BE2C (cell line): ENCODE data around the gene IDH3G.

Source experiments
- DNase-seq: peaks from one replicate; pipeline ENCODE4 v3.0.0-alpha.2; 2020
- H3K27me3 ChIP-seq: fragments of 250-450 bp; sonication (Bioruptor Pico); 2 replicates; pipeline ENCODE4 v1.5.1; 2020; ENCODE audit warnings: mild to moderate bottlenecking
- H3K36me3 ChIP-seq: fragments of 250-450 bp; sonication (Bioruptor Pico); 2 replicates; pipeline ENCODE4 v1.5.1; 2020; ENCODE audit warnings: mild to moderate bottlenecking
- H3K4me1 ChIP-seq: fragments of 250-450 bp; sonication (Bioruptor Pico); 2 replicates; pipeline ENCODE4 v1.5.1; 2020
- H3K4me3 ChIP-seq: 2 replicates; pipeline ENCODE4 v1.5.1; 2011; ENCODE audit warnings: low read depth, low read length
- H3K9me3 ChIP-seq: fragments of 250-450 bp; sonication (Bioruptor Pico); 2 replicates; pipeline ENCODE4 v1.5.1; 2020
- TF ChIP-seq, protein P1 (sequence below): IDR thresholded peaks from 2 replicates; pipeline ENCODE4 v1.5.1; 2012; ENCODE audit warnings: mild to moderate bottlenecking, low read depth, low read length

The IDH3G gene

DNA sequence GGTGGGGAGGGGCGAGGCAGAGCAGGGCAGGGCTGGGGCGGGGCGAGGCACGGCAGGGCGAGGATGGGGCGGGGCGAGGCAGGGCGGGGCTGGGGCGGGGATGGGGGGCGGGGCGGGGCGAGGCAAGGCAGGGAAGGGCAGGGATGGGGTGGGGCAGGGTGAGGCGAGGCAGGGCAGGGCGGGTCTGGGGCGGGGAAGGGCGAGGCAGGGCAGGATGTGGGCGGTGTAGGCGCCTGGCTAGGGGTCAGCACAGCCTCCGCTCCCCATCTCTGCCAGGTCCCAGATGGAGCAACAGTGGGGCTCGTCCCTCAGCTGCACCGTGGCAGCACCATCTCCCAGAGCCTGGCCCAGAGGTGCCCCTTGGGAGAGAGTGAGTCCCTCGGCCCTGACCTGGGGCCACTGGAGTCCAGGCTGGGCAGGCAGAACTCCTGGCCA, 17.5 kb downstream of the IDH3G start:
- no peak for DNase-seq
- Histone ChIP-seq H3K4me3 (no peak overlapping the region), H3K4me1 (peaks cover 13% of the 10 kb centered on the region), H3K36me3 (no peaks in the 10 kb centered on the region), H3K27me3 (no peaks in the 10 kb centered on the region), H3K9me3 (no peaks in the 10 kb centered on the region)
- TF ChIP-seq, protein P1, sequence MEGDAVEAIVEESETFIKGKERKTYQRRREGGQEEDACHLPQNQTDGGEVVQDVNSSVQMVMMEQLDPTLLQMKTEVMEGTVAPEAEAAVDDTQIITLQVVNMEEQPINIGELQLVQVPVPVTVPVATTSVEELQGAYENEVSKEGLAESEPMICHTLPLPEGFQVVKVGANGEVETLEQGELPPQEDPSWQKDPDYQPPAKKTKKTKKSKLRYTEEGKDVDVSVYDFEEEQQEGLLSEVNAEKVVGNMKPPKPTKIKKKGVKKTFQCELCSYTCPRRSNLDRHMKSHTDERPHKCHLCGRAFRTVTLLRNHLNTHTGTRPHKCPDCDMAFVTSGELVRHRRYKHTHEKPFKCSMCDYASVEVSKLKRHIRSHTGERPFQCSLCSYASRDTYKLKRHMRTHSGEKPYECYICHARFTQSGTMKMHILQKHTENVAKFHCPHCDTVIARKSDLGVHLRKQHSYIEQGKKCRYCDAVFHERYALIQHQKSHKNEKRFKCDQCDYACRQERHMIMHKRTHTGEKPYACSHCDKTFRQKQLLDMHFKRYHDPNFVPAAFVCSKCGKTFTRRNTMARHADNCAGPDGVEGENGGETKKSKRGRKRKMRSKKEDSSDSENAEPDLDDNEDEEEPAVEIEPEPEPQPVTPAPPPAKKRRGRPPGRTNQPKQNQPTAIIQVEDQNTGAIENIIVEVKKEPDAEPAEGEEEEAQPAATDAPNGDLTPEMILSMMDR: no peak

DNA sequence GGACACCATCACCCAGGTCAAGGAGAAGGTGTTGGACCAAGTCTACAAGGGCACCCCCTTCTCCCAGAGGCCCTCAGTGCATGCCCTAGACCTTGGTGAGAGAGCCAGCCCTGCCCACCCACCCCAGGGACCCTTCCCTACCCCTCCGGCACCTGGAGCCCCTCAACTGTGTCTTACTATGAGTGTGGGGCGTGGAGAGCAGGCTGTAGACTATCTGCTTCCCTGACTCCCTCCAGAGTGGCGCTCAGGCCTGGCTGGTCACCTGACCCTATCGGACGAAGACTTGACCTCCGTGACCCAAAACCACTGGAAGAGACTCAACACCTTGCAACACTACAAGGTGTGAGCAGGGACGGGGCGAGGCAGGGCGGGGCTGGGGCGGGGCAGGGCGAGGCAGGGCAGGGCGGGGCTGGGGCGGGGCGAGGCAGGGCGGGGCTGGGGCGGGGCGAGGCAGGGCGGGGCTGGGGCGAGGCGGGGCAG, 18.0 kb downstream of the IDH3G start:
- DNase-seq: no peak
- Histone ChIP-seq H3K27me3 (no peaks in the 10 kb centered on the region), H3K4me1 (peaks cover 10% of the 10 kb centered on the region), H3K9me3 (no peaks in the 10 kb centered on the region), H3K4me3 (no peak overlapping the region), H3K36me3 (no peaks in the 10 kb centered on the region)
- TF ChIP-seq, protein P1: no peak

DNA sequence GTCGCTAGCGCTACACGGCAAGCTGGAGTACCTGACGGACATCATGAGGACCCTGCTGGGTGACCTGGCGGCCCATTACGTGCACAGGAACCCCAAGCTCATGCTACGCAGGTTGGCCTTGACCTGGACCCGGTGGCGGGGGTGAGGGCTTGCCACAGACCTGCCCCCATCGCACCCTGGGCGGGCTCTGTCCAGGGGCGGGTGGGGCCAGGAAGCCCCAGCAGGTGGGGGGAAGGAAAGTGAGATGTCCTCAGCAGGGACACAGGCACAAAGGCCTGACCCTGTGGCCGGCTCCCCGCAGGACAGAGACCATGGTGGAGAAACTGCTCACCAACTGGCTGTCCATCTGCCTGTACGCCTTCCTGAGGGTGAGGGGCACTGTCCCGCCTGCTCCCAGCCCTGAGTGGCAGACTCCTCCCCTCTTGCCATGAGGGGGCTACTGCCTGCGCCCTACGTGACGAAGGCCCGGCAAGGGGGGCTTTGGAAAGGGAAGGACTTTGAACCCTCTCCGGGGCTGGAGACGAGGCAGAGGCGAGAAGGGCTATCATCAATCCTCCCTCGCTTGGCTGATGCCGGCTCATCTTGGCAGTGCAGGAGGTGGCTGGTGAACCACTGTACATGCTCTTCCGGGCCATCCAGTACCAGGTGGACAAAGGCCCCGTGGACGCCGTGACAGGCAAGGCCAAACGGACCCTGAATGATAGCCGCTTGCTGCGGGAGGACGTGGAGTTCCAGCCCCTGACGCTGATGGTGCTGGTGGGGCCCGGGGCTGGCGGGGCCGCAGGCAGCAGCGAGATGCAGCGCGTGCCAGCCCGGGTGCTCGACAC, 18.7 kb downstream of the IDH3G start:
- Histone ChIP-seq H3K27me3 (no peaks in the 10 kb centered on the region), H3K36me3 (no peaks in the 10 kb centered on the region), H3K4me3 (no peak overlapping the region), H3K9me3 (no peaks in the 10 kb centered on the region), H3K4me1 (peaks cover 7% of the 10 kb centered on the region)
- peak; percentile 3 for DNase-seq
- TF ChIP-seq, protein P1: no peak

DNA sequence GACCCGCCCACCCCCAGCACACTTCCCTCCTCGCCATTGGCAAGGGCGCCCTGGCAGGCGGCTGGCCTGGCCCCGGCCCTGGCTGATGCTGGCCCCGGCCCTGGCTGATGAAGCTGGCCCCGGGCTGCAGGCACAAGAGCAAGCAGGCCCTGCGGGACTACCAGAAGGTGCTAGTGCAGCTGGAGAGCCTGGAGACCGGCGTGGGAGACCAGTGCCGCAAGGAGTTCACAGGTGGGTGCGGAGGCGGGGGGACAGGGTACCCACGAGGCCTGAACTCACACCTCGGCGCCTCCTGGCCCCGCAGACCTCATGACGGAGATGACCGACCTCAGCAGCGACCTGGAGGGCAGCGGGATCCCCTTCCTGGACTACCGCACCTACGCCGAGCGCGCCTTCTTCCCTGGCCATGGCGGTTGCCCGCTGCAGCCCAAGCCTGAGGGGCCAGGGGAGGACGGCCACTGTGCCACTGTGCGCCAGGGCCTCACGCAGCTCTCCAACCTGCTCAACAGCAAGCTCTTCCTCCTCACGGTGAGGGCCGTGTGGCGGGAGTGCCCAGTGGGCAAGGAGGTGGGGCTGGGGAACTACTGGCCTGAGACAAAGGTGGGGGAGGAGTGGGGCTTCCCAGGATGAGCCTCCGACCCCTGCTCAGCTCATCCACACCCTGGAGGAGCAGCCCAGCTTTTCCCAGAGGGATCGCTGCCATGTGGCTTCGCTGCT, 19.4 kb downstream of the IDH3G start:
- no peaks in the 10 kb centered on the region for H3K36me3 ChIP-seq

DNA sequence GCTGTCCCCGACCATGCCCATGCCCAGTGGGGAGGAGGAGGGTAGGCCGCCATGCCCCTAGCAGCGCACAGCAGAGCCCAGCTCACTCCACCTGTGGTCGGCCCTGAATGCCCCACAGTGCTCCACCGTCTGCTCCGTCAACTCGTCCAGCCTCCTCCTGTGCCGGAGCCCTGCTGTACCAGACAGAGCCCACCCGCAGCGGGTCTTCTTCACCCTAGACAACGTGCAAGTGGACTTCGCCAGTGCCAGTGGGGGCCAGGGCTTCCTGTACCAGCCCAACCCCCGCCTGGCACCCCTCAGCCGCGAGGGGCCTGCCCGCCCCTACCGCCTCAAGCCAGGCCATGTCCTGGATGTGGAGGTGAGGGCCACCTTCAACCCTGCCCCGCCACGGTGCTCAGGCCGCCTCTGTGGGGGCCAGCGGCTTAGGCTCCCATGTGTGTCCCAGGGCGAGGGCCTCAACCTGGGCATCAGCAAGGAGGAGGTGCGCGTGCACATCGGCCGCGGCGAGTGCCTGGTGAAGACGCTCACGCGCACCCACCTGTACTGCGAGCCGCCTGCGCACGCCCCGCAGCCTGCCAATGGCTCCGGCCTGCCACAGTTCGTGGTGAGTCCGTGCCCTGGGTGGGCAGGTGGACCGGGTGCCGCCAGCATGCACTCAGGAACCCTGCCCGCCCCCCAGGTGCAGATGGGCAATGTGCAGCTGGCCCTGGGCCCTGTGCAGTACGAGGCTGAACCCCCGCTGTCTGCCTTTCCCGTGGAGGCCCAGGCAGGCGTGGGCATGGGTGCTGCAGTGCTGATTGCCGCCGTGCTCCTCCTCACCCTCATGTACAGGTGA, 20.2 kb downstream of the IDH3G start:
- no peaks in the 10 kb centered on the region for H3K9me3 ChIP-seq
- TF ChIP-seq, protein P1: no peak
- DNase-seq: no peak
- no peaks in the 10 kb centered on the region for H3K27me3 ChIP-seq
- H3K4me3 ChIP-seq: no peak overlapping the region
- no peaks in the 10 kb centered on the region for H3K4me1 ChIP-seq
- H3K36me3 ChIP-seq: no peaks in the 10 kb centered on the region

More for the DNA sequence above, 19.4 kb downstream of the IDH3G start:
- no peaks in the 10 kb centered on the region for H3K9me3 ChIP-seq
- TF ChIP-seq, protein P1: no peak
- no peaks in the 10 kb centered on the region for H3K27me3 ChIP-seq
- no peak overlapping the region for H3K4me3 ChIP-seq
- no peaks in the 10 kb centered on the region for H3K4me1 ChIP-seq
- DNase-seq: peak; percentile 4
